Measurements from ENCODE around the gene RELL2.
"Not testable (repeated sequence)": the region's sequence is repeated elsewhere in the genome, so short reads cannot be mapped to it uniquely, and the experiment has no call there.

The RELL2 gene

GRCh38 chr5:141636413-141637122 is at the start of gene RELL2, which contains the start of gene HDAC3:
Gene RELL2 (plus strand): TSS chr5:141636997. CDS start chr5:141638226, 1,229 bp downstream.
Gene HDAC3 (minus strand): TSS chr5:141636849. CDS start chr5:141636790, 59 bp downstream.
- in situ Hi-C loops (cut with MboI; ENCODE audit: low sequenced_read_pairs), result no loop called here

GRCh38 chr5:141590127-141590526 is 46.7 kb upstream of the RELL2 start:
- in situ Hi-C loops (cut with MboI; ENCODE audit: low sequenced_read_pairs), result no loop called here

- in situ Hi-C loops (cut with MboI; ENCODE audit: low sequenced_read_pairs), result no loop called here
Observed at GRCh38 chr5:141596867-141597266, 39.9 kb upstream of the RELL2 start.

- in situ Hi-C loops (cut with MboI; ENCODE audit: low sequenced_read_pairs), result no loop called here
Observed at GRCh38 chr5:141597394-141597793, 39.4 kb upstream of the RELL2 start.

GRCh38 chr5:141597814-141598213 is 39.0 kb upstream of the RELL2 start:
- in situ Hi-C loops (cut with MboI; ENCODE audit: low sequenced_read_pairs), result no loop called here

GRCh38 chr5:141598391-141599345 is 38.1 kb upstream of the RELL2 start:
- in situ Hi-C loops (cut with MboI; ENCODE audit: low sequenced_read_pairs), result no loop called here

GRCh38 chr5:141602606-141603005 is 34.2 kb upstream of the RELL2 start:
- in situ Hi-C loops (cut with MboI; ENCODE audit: low sequenced_read_pairs), result no loop called here

- in situ Hi-C loops (cut with MboI; ENCODE audit: low sequenced_read_pairs), result no loop called here
Observed at GRCh38 chr5:141603923-141604717, 32.7 kb upstream of the RELL2 start.

GRCh38 chr5:141605523-141606277 is 31.1 kb upstream of the RELL2 start:
- in situ Hi-C loops (cut with MboI; ENCODE audit: low sequenced_read_pairs), result no loop called here

DNA sequence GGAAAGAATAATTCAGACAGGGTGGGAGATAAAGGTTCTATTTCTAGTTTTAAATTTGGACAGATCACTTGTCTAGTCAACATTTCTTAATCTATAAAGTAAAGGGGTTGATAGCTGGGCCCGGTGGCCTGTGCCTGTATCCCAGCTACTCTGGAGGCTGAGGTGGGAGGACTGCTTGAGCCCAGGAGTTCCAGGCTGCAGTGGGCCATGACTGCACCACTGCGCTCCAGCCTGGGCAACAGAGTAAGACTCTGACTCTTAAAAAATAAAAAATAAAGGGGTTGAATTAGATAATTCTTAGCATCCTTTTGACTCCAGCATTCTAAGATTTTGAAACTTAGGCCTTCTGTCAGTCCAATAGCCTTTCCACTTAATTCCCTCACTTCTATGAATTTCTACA is 28.8 kb upstream of the RELL2 start:
- in situ Hi-C loops (cut with MboI; ENCODE audit: low sequenced_read_pairs), result no loop called here

DNA sequence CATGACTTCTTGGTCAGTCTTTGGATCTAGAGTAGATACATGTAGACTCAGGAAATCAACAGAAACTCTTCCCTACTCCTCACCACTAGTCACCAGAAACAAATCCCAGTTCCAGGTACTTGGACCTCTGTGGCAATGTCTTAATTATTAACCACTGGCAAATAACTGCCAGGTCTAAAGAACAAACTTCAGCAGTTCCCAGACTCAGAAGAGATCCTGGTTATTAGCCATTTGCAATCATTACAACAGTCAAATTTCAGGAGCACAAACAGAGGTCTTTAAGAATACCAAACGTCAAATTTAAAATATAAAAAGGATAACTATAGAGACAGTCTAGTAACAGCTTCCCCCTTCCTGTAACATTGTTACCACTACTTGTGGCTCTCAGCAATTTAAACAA is 28.2 kb upstream of the RELL2 start:
- in situ Hi-C loops (cut with MboI; ENCODE audit: low sequenced_read_pairs), result no loop called here

DNA sequence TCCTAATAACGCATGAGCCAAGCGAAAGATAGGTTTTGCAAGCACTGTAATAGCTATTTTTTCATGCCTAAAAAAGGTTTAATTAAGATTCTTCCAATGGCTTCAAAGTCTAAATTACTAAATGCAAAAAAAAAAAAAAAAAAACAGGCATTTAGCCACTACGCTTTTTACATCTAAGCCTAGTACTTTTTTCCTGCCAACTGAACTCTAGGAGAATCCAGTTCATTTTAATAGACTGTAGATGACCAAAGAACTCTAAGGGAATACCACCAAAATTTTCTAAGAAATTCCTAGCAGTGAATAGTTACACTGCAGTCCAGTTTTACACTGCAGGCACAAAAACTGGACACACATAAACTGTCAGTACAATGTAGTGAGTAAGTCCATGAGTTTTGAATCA is 27.8 kb upstream of the RELL2 start:
- in situ Hi-C loops (cut with MboI; ENCODE audit: low sequenced_read_pairs), result no loop called here

DNA sequence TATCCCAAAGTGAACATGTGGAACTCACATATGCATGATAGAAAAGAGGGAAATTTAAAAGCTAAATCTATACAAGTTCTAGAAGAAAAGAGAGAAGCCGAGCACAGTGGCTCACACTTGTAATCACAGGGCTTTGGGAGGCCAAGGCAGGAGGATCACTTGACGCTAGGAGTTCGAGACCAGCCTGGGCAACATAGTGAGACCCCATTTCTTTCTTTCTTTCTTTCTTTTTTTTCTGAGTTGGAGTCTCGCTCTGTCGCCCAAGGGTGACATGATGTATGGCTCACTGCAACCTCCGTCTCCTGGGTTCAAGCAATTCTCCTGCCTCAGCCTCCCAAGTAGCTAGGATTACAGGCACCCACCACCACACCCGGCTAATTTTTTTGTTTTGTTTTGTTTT is 26.9 kb upstream of the RELL2 start:
- in situ Hi-C loops (cut with MboI; ENCODE audit: low sequenced_read_pairs), result not testable (repeated sequence)

DNA sequence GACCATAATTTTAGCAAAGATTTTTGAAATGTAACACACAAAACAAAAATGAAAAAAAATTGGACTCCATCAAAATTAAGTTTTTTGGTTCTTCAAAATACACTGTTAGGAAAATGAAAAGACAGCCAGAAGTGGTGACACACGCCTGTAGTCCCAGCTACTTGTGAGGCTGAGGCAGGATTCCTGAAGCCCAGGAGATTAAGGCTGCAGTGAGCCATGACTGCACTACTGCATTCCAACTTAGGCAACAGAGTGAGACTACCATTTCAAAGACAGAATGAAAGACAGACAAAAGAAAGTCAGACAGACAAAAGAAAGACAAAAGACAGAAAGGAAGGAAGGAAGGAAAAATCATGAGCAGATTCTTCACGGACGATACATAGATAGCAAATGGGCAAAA is 25.5 kb upstream of the RELL2 start:
- in situ Hi-C loops (cut with MboI; ENCODE audit: low sequenced_read_pairs), result no loop called here

DNA sequence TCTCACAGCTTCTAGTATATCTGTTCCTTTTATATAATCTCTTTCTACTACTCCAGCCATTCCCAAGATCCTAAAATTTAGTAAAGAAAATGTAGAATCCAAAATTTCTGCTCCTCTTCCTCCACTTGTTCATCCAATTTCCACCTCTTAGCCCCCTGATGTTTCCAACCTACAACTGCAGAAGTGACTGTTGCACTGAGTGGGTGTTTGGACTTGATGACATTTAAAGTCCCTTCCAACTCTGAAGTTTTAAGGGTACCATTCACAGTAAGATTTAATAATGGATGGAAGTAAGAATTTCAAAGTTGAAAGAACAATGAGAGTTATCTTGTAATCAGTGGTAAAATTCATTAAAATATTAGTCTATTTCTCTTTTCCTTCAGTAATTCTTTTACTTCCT is 23.5 kb upstream of the RELL2 start:
- in situ Hi-C loops (cut with MboI; ENCODE audit: low sequenced_read_pairs), result no loop called here

DNA sequence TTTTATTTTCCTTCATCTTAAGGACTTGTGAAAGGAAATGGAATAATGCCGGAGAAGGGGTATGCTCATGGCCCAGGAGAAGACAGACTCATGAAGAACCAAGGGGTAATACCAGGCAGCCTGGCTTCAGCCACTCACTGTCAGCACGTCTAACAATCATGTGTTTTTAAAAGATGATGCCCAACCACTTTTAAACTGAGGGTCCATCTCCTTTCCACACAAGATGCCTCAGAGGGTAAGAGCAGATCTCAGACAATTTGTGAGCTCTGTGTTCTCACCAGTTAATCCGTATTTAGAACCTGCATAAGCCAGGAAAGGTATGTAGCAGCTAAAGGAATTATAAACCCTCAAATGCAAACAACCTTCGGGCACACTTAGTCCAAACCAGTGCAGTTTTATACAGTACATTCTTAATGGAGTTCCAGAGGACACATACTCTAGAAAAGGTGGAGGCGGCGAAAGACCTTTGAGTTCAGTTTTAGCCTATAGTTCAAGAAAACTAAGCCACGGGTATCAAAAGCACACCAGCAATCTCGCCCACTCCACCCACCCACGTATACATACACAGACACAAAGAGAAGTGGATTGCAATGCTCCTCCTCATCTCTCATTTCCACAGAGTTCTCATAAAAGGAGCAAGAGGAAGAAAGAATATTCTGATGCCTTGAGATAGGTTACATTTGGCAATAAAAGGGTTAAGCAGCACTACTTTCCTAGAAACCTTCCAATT is 20.6 kb upstream of the RELL2 start:
- in situ Hi-C loops (cut with MboI; ENCODE audit: low sequenced_read_pairs), result no loop called here

DNA sequence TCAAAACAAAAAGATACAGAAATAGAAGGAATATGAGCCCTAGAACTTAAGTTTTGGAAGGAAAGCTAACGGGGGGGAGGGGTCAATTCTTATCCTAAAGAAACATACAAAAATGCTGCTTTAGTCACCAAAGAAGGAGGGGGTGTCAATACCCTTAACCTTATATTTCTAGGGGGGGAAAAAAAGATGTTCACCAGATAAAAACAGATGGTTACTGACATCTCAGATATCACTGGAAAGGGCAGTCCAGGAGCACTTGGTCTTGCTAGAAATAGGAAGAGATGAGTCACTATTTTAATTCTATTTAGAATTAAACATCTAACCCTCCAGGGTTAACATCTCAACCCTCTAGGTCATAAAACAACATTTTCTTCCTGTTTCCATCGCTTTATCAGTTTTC is 19.7 kb upstream of the RELL2 start:
- in situ Hi-C loops (cut with MboI; ENCODE audit: low sequenced_read_pairs), result no loop called here

GRCh38 chr5:141617682-141618029 is 19.1 kb upstream of the RELL2 start:
- in situ Hi-C loops (cut with MboI; ENCODE audit: low sequenced_read_pairs), result no loop called here

DNA sequence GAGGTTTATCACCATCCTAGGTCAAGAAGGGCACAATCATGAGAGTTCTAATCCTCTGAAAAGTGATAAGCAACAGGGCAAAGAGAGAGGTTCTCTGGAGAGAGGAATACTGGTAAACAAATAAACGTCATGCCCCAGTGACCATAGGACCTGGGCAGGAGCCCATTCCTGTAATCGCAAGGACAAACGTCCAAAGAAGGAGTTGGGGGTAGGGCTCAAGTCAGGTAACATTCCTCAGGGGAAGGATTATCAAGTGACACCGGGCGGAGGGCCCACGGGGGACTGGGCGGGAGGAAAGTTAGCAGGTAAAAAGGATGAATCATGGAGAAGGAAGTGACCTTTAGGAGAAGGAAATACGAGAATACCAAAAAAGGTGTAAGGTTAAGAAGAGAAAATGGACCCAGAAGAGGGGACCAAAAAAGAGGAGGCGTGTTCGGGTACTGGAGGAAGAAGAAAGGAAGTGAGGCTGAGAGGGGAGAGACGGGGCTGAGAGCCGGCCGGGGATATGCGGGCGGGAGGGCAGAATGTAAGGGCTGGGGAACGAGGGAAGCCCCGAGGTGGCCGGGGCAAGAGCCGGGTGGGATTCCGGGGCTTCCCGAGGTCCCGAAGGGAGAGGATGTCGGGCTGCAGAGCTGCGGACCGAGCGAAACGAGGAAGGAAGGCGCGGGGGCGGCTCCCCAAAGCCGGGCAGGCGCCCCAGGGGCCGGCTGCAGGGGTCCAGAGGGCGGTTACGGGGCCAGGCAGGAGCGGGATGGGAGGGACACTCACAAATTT is 18.6 kb upstream of the RELL2 start:
- in situ Hi-C loops (cut with MboI; ENCODE audit: low sequenced_read_pairs), result no loop called here

All from HL-60/S4 treated with phorbol 12-myristate 13-acetate at 8.2 ng/mL for 4 days and 3 days (cell line).